Tibial nerve (tissue), 4 donors: ENCODE measurements around the gene TRERF1. TPM values are rescaled to one million over a fixed set of nuclear protein-coding genes. Genes with fewer than 3 reads are reported as not detected.

ENCODE experiments used
- DNase-seq, 2 donors: peaks; one replicate each; pipeline ENCODE4 v3.0.0-alpha.2; 2019; ENCODE audit warnings: low spot score in 2 of 2
- H3K27ac ChIP-seq, 4 donors: fragments of 200-600 bp; sonication (generic) in 3 of 4; one replicate each; pipeline ENCODE4 v1.5.1; 2017 to 2019; ENCODE audit warnings: mild to moderate bottlenecking in 1 of 4
- H3K27me3 ChIP-seq, 2 donors: fragments of 200-600 bp; sonication (generic) in 1 of 2; one replicate each; pipeline versions ENCODE4 v1.5.1 to v1.6.0; 2017 to 2019
- H3K36me3 ChIP-seq, 3 donors: fragments of 200-600 bp; sonication (generic); one replicate each; pipeline ENCODE4 v1.5.1; 2018 to 2019
- H3K4me1 ChIP-seq, 4 donors: fragments of 200-600 bp; sonication (generic) in 3 of 4; one replicate each; pipeline ENCODE4 v1.5.1; 2017 to 2019
- H3K4me3 ChIP-seq, 4 donors: fragments of 200-600 bp; sonication (generic) in 3 of 4; one replicate each; pipeline ENCODE4 v1.5.1; 2017 to 2019; ENCODE audit warnings: mild to moderate bottlenecking in 1 of 4, moderate library complexity in 1 of 4
- H3K9me3 ChIP-seq, 4 donors: fragments of 200-600 bp; sonication (generic) in 3 of 4; one replicate each; pipeline ENCODE4 v1.5.1; 2017 to 2019
- EP300 ChIP-seq, 2 donors: sonication (generic); formaldehyde crosslinking; IDR thresholded peaks; one replicate each; pipeline ENCODE4 v1.6.1; 2017; ENCODE audit warnings: antibody characterized with exemption in 2 of 2, mild to moderate bottlenecking in 1 of 2
- POLR2A ChIP-seq, 2 donors: fragments of 450-650 bp; IDR thresholded peaks; one replicate each; pipeline ENCODE4 v1.6.1; 2017; ENCODE audit warnings: antibody characterized with exemption in 2 of 2, mild to moderate bottlenecking in 2 of 2, moderate library complexity in 2 of 2
- WGBS, 2 donors: methylation state at CpG; one replicate each; pipeline ENCODE4 v1.1.5; 2018; 5-methylcytosine and 5-hydroxymethylcytosine counted together
- total RNA-seq, 4 donors: library from RNA; depleted of rRNA; stranded (reverse); fragments of >200 nt; gene quantifications; one replicate each; pipeline ENCODE4 v1.1.0, GENCODE V29; 2016
- TF ChIP-seq, protein P1 (sequence below), 5 experiments: fragments of 200-600 bp in 3 of 5; fragments of 450-650 bp in 2 of 5; sonication (generic) in 3 of 5; IDR thresholded peaks; one replicate each; pipeline ENCODE4 v1.5.1; 2016 to 2019; ENCODE audit warnings: antibody characterized with exemption in 5 of 5, mild to moderate bottlenecking in 3 of 5, moderate library complexity in 2 of 5

TRERF1 gene
- total RNA-seq, 4 donors from 2014 or later, result 4.2 to 7.2 (median 4.9) TPM

DNA sequence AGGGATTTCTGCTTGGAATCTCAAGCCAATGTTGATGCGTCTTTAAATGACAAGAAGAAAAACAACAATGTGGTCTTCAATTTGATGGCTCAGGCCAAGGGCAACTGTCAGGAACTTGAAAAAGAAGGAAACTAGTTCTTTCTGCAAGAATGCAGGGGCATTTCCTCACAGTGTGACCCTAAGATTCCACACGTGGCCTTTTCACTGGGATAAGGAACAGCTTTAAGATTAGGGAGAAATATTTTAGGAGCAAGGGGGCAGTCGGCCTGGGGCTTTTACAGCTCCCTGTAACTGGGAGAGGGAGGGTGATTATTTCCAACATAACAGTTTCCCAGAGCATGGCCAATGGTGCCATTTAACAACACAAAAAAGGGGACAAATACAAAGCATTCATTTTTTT lies 194.7 kb downstream of the TRERF1 start:
- no peaks in the 10 kb centered on the region for H3K9me3 ChIP-seq
- TF ChIP-seq, protein P1, sequence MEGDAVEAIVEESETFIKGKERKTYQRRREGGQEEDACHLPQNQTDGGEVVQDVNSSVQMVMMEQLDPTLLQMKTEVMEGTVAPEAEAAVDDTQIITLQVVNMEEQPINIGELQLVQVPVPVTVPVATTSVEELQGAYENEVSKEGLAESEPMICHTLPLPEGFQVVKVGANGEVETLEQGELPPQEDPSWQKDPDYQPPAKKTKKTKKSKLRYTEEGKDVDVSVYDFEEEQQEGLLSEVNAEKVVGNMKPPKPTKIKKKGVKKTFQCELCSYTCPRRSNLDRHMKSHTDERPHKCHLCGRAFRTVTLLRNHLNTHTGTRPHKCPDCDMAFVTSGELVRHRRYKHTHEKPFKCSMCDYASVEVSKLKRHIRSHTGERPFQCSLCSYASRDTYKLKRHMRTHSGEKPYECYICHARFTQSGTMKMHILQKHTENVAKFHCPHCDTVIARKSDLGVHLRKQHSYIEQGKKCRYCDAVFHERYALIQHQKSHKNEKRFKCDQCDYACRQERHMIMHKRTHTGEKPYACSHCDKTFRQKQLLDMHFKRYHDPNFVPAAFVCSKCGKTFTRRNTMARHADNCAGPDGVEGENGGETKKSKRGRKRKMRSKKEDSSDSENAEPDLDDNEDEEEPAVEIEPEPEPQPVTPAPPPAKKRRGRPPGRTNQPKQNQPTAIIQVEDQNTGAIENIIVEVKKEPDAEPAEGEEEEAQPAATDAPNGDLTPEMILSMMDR (IDR thresholded peaks at IDR 0.05), result no peak
- TF ChIP-seq POLR2A (IDR thresholded peaks at IDR 0.05), result no peak
- no peak for TF ChIP-seq EP300 (IDR thresholded peaks at IDR 0.05)
- no peak for DNase-seq
- H3K27me3 ChIP-seq, result no peaks in the 10 kb centered on the region
- H3K4me3 ChIP-seq, result no peak overlapping the region
- 36 to 41% methylated on average over 3 of the region's 3 CpGs for WGBS, 2 donors
- peaks cover 0 to 34% (median 6%) of the 10 kb centered on the region in 4 donors for H3K4me1 ChIP-seq
- peaks cover 0 to 58% (median 0%) of the 10 kb centered on the region in 3 donors for H3K36me3 ChIP-seq
- no peak overlapping the region for H3K27ac ChIP-seq

GRCh38 chr6:42255050-42255449 lies 196.7 kb downstream of the TRERF1 start:
- TF ChIP-seq EP300 (IDR thresholded peaks at IDR 0.05), result no peak
- H3K27me3 ChIP-seq, result no peaks in the 10 kb centered on the region
- no peak for DNase-seq
- H3K27ac ChIP-seq, result no peak overlapping the region
- H3K36me3 ChIP-seq, result peaks cover 0 to 58% (median 0%) of the 10 kb centered on the region in 3 donors
- 73 to 78% methylated on average over 5 of the region's 5 CpGs for WGBS, 2 donors
- H3K4me3 ChIP-seq, result no peak overlapping the region
- no peaks in the 10 kb centered on the region for H3K9me3 ChIP-seq
- peaks cover 0 to 24% (median 12%) of the 10 kb centered on the region in 4 donors for H3K4me1 ChIP-seq

GRCh38 chr6:42254505-42254904 lies 197.2 kb downstream of the TRERF1 start:
- DNase-seq, result no peak
- no peaks in the 10 kb centered on the region for H3K27me3 ChIP-seq
- no peaks in the 10 kb centered on the region for H3K9me3 ChIP-seq
- peaks cover 0 to 60% (median 0%) of the 10 kb centered on the region in 3 donors for H3K36me3 ChIP-seq
- no peak overlapping the region for H3K27ac ChIP-seq
- TF ChIP-seq EP300 (IDR thresholded peaks at IDR 0.05), result no peak
- TF ChIP-seq, protein P1 (IDR thresholded peaks at IDR 0.05), result no peak
- TF ChIP-seq POLR2A (IDR thresholded peaks at IDR 0.05), result no peak
- peaks cover 0 to 20% (median 12%) of the 10 kb centered on the region in 4 donors for H3K4me1 ChIP-seq
- 92 to 93% methylated on average over 9 of the region's 9 CpGs for WGBS, 2 donors
- no peak overlapping the region for H3K4me3 ChIP-seq

- peak in 1 of 2 donors; percentile 23 for TF ChIP-seq EP300 (IDR thresholded peaks at IDR 0.05)
- TF ChIP-seq POLR2A (IDR thresholded peaks at IDR 0.05), result no peak
- TF ChIP-seq, protein P1 (IDR thresholded peaks at IDR 0.05), result no peak
- Histone ChIP-seq H3K27me3 (no peaks in the 10 kb centered on the region), H3K4me1 (peaks cover 0 to 20% (median 12%) of the 10 kb centered on the region in 4 donors), H3K36me3 (peaks cover 0 to 59% (median 0%) of the 10 kb centered on the region in 3 donors), H3K4me3 (no peak overlapping the region), H3K27ac (peak overlapping the region in 2 of 4 donors; percentile 66 to 73), H3K9me3 (no peaks in the 10 kb centered on the region)
- DNase-seq, result peak in 1 of 2 donors; percentile 69
- WGBS, 2 donors, result 9 to 15% methylated on average over 9 of the region's 9 CpGs
Measured at GRCh38 chr6:42251911-42252637, 199.7 kb downstream of the TRERF1 start.

- 17 to 44% methylated on average over 1 of the region's 1 CpG for WGBS, 2 donors
- Histone ChIP-seq H3K9me3 (no peaks in the 10 kb centered on the region), H3K4me1 (peaks cover 0 to 20% (median 12%) of the 10 kb centered on the region in 4 donors), H3K27ac (no peak overlapping the region), H3K4me3 (no peak overlapping the region), H3K36me3 (peaks cover 0 to 59% (median 0%) of the 10 kb centered on the region in 3 donors), H3K27me3 (no peaks in the 10 kb centered on the region)
- no peak for DNase-seq
- no peak for TF ChIP-seq POLR2A (IDR thresholded peaks at IDR 0.05)
- TF ChIP-seq, protein P1 (IDR thresholded peaks at IDR 0.05), result no peak
- TF ChIP-seq EP300 (IDR thresholded peaks at IDR 0.05), result no peak
Measured at GRCh38 chr6:42251500-42251899, 200.2 kb downstream of the TRERF1 start.
